Measurements from ENCODE around the gene ARHGEF4.

The ARHGEF4 gene

GRCh38 chr2:131094463-131095281 is 258.0 kb downstream of the ARHGEF4 start:
- no peak for ATAC-seq
- Mint-ChIP-seq H3K4me1 (peaks cover 21% of the 10 kb centered on the region), H3K27me3 (no peaks in the 10 kb centered on the region), H3K27ac (peak overlapping the region; percentile 94 to 98), H3K9me3 (no peaks in the 10 kb centered on the region), H3K4me3 (peak overlapping the region; percentile 91 to 96)
- DNase-seq: no peak
